Ectodermal cell (in vitro differentiated cells): ENCODE data around the gene PPP2R2C.
A peak's percentile ranks its signal among the peaks of the same experiment; 100 is the strongest.

Source experiments
- H3K27ac ChIP-seq: 2 replicates; pipeline ENCODE4 v1.7.0; 2013; ENCODE audit warnings: mild to moderate bottlenecking, low read depth, low read length; ENCODE audit not compliant: insufficient read depth, poor library complexity, severe bottlenecking
- H3K27me3 ChIP-seq: 2 replicates; pipeline ENCODE4 v1.7.0; 2013; ENCODE audit warnings: mild to moderate bottlenecking, low read length; ENCODE audit not compliant: insufficient read depth, control insufficient read depth, poor library complexity, severe bottlenecking
- H3K36me3 ChIP-seq: one replicate; pipeline ENCODE4 v1.7.0; 2013; ENCODE audit warnings: low read length; ENCODE audit not compliant: control insufficient read depth, insufficient read depth
- H3K4me1 ChIP-seq: one replicate; pipeline ENCODE4 v1.7.0; 2013; ENCODE audit warnings: low read length; ENCODE audit not compliant: control insufficient read depth, insufficient read depth
- H3K4me3 ChIP-seq: 2 replicates; pipeline ENCODE4 v1.7.0; 2013; ENCODE audit warnings: low read depth, low read length, control low read depth; ENCODE audit not compliant: insufficient read depth
- H3K9me3 ChIP-seq: 2 replicates; pipeline ENCODE4 v1.7.0; 2013; ENCODE audit warnings: mild to moderate bottlenecking, low read length, moderate library complexity; ENCODE audit not compliant: control insufficient read depth
- WGBS, 2 experiments: methylation state at CpG; one replicate each; pipeline ENCODE4 v1.1.7; 2013; ENCODE audit warnings: missing lambda C conversion rate in 2 of 2; 5-methylcytosine and 5-hydroxymethylcytosine counted together

Gene PPP2R2C

DNA sequence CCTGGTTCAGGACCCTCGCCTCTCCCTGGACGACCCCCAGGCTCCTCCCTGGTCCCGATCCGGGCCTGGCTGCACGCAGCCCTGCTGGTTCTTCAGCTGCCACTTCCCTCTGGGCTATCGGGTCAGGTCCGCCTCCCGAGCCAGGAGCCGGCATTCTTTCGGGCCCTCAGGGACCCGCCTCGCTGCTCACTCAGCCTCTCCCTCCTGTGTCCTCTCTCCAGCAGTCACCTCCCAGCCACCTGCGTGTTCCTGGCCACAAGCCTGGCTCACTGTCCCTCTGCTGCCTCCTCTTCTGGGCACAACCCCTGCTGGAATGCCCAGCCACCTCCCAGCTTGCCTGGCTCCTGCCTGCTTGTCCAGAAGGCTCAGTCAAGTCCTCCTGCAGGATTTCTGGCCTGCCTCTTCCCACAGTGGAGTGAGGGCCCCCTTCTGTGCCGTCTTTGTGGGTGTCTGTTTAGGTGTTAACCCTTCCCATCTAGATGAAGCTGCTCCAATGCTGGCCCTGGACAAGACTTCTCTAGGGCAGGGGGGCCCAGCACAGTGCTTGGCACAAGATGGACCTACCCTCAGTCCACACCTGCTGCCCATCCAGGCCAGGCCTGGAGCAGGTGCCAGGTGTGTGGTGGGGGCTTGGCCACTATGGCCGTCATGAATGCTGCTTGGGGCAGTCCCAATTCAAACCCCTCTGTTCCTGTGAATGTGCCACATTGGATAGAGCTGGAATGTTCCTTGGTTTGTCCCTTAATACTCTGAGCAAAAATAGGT, 200.5 kb downstream of the PPP2R2C start:
- Histone ChIP-seq H3K4me3 (no peak overlapping the region), H3K36me3 (no peaks in the 10 kb centered on the region), H3K27ac (no peak overlapping the region), H3K9me3 (no peaks in the 10 kb centered on the region), H3K27me3 (peaks cover 8% of the 10 kb centered on the region), H3K4me1 (peaks cover 16% of the 10 kb centered on the region)
- 84 to 90% methylated on average over 15 of the region's 15 CpGs for WGBS, 2 experiments

DNA sequence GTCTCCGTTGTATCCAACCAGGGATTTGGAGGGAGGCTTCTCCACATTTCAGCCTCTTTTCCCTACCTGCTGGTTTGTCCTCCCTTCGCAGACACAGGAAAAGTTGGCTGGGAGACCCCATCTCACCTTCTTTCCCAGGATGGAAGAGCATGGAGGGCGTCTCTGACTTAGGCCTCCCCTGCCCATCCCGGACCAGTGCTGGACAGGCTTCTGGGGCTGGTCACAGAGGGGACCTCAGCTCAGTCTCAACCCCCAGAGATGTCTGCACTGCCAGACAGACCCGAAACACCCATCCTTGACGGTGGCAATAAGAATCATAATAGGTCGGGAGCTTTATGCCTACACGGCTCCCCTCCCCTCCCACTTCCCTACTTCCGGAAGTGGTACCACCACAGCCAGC, 201.2 kb downstream of the PPP2R2C start:
- Histone ChIP-seq H3K4me1 (peaks cover 16% of the 10 kb centered on the region), H3K36me3 (no peaks in the 10 kb centered on the region), H3K27ac (no peak overlapping the region), H3K9me3 (no peaks in the 10 kb centered on the region), H3K4me3 (no peak overlapping the region), H3K27me3 (peaks cover 8% of the 10 kb centered on the region)
- 84 to 89% methylated on average over 9 of the region's 9 CpGs for WGBS, 2 experiments

DNA sequence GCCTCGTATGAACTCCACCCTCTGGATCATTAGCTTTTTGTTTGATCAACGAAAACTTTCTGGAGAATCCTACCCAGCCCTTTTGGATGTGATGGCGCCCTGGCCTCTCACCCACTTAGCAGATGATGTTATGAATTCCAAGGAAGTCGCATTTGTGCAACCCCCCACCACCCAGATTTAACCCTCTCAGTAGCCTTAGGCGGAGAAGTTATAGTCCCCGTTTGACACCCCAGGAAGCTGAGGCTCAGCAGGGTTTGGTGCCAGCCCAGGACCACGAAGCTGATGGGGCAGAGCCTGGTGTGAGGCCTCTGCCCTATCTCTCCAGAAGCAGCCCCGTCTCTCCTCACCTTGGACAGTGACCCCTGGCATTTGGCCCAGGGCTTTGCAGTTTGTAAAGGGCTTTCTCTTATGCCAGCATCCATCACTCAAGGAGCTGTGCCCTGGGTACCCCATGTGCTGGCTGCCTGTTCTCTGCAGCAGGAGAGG, 201.7 kb downstream of the PPP2R2C start:
- WGBS, 2 experiments, result 51 to 53% methylated on average over 8 of the region's 8 CpGs

More for the DNA sequence above, 201.7 kb downstream of the PPP2R2C start:
- Histone ChIP-seq H3K36me3 (no peaks in the 10 kb centered on the region), H3K4me1 (peaks cover 12% of the 10 kb centered on the region), H3K27me3 (peaks cover 8% of the 10 kb centered on the region), H3K9me3 (no peaks in the 10 kb centered on the region), H3K4me3 (peak overlapping the region; percentile 79), H3K27ac (no peak overlapping the region)
